Endothelial cell (in vitro differentiated cells): Measurements from ENCODE around the gene PRMT7. TPM values are rescaled to one million over a fixed set of nuclear protein-coding genes. Genes with fewer than 3 reads are reported as not detected.

ENCODE experiments used
- DNase-seq: peaks from one replicate; pipeline ENCODE4 v3.0.0; 2021; ENCODE audit warnings: low spot score
- H3K27ac Mint-ChIP-seq: one replicate; pipeline ENCODE4 v1.8.0; 2021; ENCODE audit warnings: mixed read lengths, inconsistent platforms; ENCODE audit not compliant: unreplicated experiment
- H3K27me3 Mint-ChIP-seq: one replicate; pipeline ENCODE4 v1.8.0; 2021; ENCODE audit warnings: mild to moderate bottlenecking, moderate library complexity, mixed read lengths, inconsistent platforms; ENCODE audit not compliant: unreplicated experiment
- H3K36me3 Mint-ChIP-seq: one replicate; pipeline ENCODE4 v1.8.0; 2021; ENCODE audit warnings: mild to moderate bottlenecking, low read depth, mixed read lengths, inconsistent platforms; ENCODE audit not compliant: unreplicated experiment
- H3K4me1 Mint-ChIP-seq: one replicate; pipeline ENCODE4 v1.8.0; 2021; ENCODE audit warnings: mild to moderate bottlenecking, mixed read lengths, inconsistent platforms; ENCODE audit not compliant: unreplicated experiment
- H3K4me3 Mint-ChIP-seq: one replicate; pipeline ENCODE4 v1.8.0; 2021; ENCODE audit warnings: mild to moderate bottlenecking, mixed read lengths, inconsistent platforms; ENCODE audit not compliant: unreplicated experiment
- H3K9me3 Mint-ChIP-seq: one replicate; pipeline ENCODE4 v1.8.0; 2021; ENCODE audit warnings: mixed read lengths, inconsistent platforms; ENCODE audit not compliant: unreplicated experiment
- total RNA-seq: library from RNA; stranded (reverse); fragmentation: NEBNext Ultra II Directional; extraction: Animal tissue kit (Norgen Biotek cat#: 25700); gene quantifications from one replicate; pipeline ENCODE4 v1.2.1, GENCODE V29; 2021; ENCODE audit not compliant: unreplicated experiment
- TF ChIP-seq, protein P1 (sequence below): fragments of 200-600 bp; sonication (generic); IDR thresholded peaks from one replicate; pipeline ENCODE4 v1.5.0; 2021; ENCODE audit warnings: antibody characterized with exemption; ENCODE audit not compliant: unreplicated experiment

PRMT7 gene
- total RNA-seq, 1 donor from 2014 or later = 42.8 TPM

DNA sequence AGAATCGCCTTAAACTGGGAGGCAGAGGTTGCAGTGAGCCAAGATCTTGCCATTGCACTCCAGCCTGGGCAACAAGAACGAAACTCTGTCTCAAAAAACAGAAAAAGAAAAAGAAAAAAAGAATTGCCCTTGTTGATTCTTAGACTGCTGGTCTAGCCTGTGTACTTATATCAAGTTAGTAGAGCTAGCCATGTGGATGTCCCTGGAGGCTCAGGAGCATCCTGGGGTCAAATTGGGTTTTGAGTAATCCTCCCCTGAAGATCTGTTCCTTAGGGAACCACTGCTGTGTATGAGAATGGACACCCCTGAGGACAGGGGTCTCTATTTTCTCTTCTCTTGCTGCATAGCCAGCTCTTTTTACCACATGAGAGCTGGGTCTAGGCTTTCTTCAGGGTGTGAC, 21.6 kb upstream of the PRMT7 start:
- peaks cover 51% of the 10 kb centered on the region for H3K4me1 Mint-ChIP-seq
- H3K27me3 Mint-ChIP-seq = peaks cover 10% of the 10 kb centered on the region
- TF ChIP-seq, protein P1, sequence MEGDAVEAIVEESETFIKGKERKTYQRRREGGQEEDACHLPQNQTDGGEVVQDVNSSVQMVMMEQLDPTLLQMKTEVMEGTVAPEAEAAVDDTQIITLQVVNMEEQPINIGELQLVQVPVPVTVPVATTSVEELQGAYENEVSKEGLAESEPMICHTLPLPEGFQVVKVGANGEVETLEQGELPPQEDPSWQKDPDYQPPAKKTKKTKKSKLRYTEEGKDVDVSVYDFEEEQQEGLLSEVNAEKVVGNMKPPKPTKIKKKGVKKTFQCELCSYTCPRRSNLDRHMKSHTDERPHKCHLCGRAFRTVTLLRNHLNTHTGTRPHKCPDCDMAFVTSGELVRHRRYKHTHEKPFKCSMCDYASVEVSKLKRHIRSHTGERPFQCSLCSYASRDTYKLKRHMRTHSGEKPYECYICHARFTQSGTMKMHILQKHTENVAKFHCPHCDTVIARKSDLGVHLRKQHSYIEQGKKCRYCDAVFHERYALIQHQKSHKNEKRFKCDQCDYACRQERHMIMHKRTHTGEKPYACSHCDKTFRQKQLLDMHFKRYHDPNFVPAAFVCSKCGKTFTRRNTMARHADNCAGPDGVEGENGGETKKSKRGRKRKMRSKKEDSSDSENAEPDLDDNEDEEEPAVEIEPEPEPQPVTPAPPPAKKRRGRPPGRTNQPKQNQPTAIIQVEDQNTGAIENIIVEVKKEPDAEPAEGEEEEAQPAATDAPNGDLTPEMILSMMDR = no peak
- no peaks in the 10 kb centered on the region for H3K9me3 Mint-ChIP-seq
- no peak overlapping the region for H3K4me3 Mint-ChIP-seq
- DNase-seq = no peak
- no peak overlapping the region for H3K27ac Mint-ChIP-seq
- H3K36me3 Mint-ChIP-seq = peaks cover 15% of the 10 kb centered on the region

DNA sequence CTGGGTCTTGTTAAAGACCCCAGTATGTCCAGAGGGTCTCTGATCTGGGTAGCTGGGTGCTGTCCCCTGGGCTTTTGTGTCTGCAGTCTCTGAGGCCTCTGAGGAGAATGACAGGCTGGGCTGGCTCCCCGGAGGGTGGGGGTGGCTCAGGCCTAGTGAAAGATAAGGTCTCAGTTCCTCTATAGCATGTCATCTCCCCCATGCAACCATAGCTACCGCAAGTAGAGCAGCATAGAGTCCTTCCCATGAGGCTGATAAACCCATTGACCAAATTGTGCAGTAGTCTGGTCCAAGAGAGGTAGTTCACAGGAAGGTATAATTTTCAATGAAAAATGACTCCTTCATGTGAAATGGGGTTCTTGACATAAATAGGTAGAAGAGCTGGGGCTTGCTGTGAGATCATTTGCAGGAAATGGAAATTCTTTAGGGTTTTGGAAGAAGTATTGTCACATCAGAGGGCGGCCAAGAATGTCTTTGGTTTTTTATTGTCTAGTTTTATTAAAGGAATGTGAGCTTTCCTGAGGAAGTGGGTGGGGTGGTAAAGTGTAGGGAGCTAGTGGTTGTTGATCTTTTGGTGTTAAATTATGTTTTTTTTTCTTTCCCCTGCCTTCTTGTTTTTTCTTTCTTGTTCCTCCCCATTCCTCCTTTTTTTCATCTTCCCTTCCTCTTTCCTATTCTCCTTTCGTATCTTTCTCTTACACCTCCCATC, 21.0 kb upstream of the PRMT7 start:
- Mint-ChIP-seq H3K27me3 (peaks cover 10% of the 10 kb centered on the region), H3K4me3 (peak overlapping the region; percentile 52), H3K9me3 (no peaks in the 10 kb centered on the region), H3K4me1 (peaks cover 45% of the 10 kb centered on the region), H3K36me3 (peaks cover 19% of the 10 kb centered on the region), H3K27ac (peak overlapping the region; percentile 62)
- DNase-seq = no peak
- TF ChIP-seq, protein P1 = no peak

DNA sequence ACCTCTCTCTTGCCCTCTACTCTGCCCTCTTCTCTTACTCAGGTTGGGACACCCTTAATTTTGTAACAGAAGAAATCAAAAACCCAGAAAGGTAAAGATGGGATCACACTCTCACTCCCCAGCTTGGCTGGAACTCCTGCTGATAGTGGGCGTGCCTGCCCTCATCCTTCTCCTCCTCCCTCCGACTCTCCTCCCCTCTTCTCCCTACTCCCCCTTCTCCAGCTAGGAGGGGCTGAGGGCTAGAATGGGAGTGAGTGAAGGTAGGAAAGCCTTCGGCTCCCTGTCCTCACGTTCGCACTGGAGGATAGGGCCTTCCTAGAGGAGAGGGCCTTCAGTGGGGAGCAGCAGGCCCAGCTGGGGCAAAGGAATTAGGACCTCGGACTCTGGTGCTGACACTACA, 20.4 kb upstream of the PRMT7 start:
- peaks cover 19% of the 10 kb centered on the region for H3K36me3 Mint-ChIP-seq
- peak overlapping the region; percentile 52 for H3K4me3 Mint-ChIP-seq
- H3K27ac Mint-ChIP-seq = peak overlapping the region; percentile 62
- TF ChIP-seq, protein P1 = no peak
- peaks cover 40% of the 10 kb centered on the region for H3K4me1 Mint-ChIP-seq
- DNase-seq = no peak
- peaks cover 7% of the 10 kb centered on the region for H3K27me3 Mint-ChIP-seq
- H3K9me3 Mint-ChIP-seq = no peaks in the 10 kb centered on the region

DNA sequence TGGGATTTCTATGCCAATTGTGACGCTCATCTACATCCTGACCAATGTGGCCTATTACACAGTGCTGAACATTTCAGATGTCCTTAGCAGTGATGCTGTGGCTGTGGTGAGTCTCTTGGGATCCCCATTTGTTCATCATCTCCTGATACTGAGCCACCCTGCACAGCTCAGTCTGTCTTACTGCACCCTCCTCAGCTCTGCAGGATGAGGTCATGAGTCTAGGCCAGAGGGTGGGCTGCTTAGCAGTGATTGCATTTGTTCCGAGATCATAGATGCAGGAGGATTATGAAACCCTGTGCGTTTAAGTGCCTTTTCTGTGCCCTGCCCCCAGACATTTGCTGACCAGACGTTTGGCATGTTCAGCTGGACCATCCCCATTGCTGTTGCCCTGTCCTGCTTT, 19.6 kb upstream of the PRMT7 start:
- H3K27ac Mint-ChIP-seq = no peak overlapping the region
- no peaks in the 10 kb centered on the region for H3K9me3 Mint-ChIP-seq
- H3K27me3 Mint-ChIP-seq = peaks cover 7% of the 10 kb centered on the region
- H3K36me3 Mint-ChIP-seq = peaks cover 19% of the 10 kb centered on the region
- DNase-seq = no peak
- H3K4me1 Mint-ChIP-seq = peaks cover 33% of the 10 kb centered on the region
- no peak overlapping the region for H3K4me3 Mint-ChIP-seq
- TF ChIP-seq, protein P1 = no peak

DNA sequence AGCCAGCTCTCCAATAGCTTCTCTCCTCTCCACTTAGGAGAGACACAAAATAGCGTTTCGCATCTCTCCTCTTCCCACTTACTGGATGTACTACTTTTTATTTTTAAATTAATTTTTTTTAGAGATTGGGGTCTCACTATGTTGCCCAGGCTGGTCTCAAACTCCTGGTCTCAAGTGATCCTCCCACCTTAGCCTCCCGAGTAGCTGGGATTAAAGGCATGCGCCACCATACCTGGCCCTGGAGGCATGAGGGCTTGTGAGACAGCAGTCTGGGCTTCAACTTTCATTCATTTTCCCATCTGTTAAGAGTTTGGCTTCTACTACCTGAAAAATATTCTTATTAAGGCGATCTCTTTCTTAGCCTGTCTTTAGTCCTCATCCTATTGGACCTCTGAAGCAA, 18.4 kb upstream of the PRMT7 start:
- Mint-ChIP-seq H3K4me1 (peaks cover 27% of the 10 kb centered on the region), H3K9me3 (no peaks in the 10 kb centered on the region), H3K27ac (no peak overlapping the region), H3K27me3 (peaks cover 7% of the 10 kb centered on the region), H3K4me3 (no peak overlapping the region), H3K36me3 (peaks cover 19% of the 10 kb centered on the region)
- no peak for DNase-seq
- TF ChIP-seq, protein P1 = no peak
